ENCODE results near the gene EVA1B. TPM values are rescaled to one million over a fixed set of nuclear protein-coding genes. Genes with fewer than 3 reads are reported as not detected.
A peak's percentile ranks its signal among the peaks of the same experiment; 100 is the strongest.

The EVA1B gene
- total RNA-seq, 1 experiment from 2014 or later = 32.0 TPM

DNA sequence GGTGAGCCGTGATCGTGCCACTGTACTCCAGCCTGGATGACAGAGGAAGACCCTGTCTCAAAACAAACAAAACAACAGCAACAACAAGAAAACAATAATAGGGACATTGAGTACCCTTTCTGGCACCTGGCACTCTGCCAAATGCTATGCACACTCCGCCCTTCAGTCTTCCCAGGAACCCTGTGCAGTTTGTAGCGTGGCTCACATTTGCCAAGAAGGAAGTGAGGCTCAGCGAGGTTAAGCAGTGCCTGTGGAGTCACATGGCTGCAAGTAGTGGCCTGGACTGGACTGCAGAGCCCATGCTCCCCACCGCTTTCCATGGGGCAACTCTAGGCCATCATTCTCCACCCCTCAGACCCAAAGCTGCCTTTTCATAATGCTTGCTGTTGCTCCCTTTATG lies 5.3 kb upstream of the EVA1B start (continued):
- TF ChIP-seq, protein P1, sequence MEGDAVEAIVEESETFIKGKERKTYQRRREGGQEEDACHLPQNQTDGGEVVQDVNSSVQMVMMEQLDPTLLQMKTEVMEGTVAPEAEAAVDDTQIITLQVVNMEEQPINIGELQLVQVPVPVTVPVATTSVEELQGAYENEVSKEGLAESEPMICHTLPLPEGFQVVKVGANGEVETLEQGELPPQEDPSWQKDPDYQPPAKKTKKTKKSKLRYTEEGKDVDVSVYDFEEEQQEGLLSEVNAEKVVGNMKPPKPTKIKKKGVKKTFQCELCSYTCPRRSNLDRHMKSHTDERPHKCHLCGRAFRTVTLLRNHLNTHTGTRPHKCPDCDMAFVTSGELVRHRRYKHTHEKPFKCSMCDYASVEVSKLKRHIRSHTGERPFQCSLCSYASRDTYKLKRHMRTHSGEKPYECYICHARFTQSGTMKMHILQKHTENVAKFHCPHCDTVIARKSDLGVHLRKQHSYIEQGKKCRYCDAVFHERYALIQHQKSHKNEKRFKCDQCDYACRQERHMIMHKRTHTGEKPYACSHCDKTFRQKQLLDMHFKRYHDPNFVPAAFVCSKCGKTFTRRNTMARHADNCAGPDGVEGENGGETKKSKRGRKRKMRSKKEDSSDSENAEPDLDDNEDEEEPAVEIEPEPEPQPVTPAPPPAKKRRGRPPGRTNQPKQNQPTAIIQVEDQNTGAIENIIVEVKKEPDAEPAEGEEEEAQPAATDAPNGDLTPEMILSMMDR (IDR thresholded peaks at IDR 0.05) = no peak
- TF ChIP-seq ELF4 (CRISPR knock-in tag; IDR thresholded peaks at IDR 0.05; ENCODE audit: low read depth) = no peak
- TF ChIP-seq AFF4 (CRISPR knock-in tag; IDR thresholded peaks at IDR 0.05; ENCODE audit: borderline replicate concordance) = no peak
- TF ChIP-seq, protein P2, sequence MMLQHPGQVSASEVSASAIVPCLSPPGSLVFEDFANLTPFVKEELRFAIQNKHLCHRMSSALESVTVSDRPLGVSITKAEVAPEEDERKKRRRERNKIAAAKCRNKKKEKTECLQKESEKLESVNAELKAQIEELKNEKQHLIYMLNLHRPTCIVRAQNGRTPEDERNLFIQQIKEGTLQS (CRISPR knock-in tag; conservative IDR thresholded peaks at IDR 0.05) = no peak
- TF ChIP-seq SMAD3 (CRISPR knock-in tag; IDR thresholded peaks at IDR 0.05; ENCODE audit: borderline replicate concordance) = no peak
- TF ChIP-seq ESRRA (CRISPR knock-in tag; IDR thresholded peaks at IDR 0.05; ENCODE audit: borderline replicate concordance) = no peak
- TF ChIP-seq IRF2 (CRISPR knock-in tag; IDR thresholded peaks at IDR 0.05; ENCODE audit: borderline replicate concordance, low read depth) = no peak

- Mint-ChIP-seq H3K4me3 (no peak overlapping the region), H3K36me3 (no peaks in the 10 kb centered on the region), H3K27ac (0 out of 2 replicates have a peak overlapping the region, but pooled peaks have one; percentile 64), H3K9me3 (no peaks in the 10 kb centered on the region), H3K4me1 (peaks cover 17% of the 10 kb centered on the region), H3K27me3 (ENCODE audit: low read depth) (peaks cover 18% of the 10 kb centered on the region)
- DNase-seq (ENCODE audit: low spot score) = no peak
- ChIA-PET CTCF (interaction anchor here (1.0 kb wide), 1 partner anchor 14 kb away, joined by 4 read pairs; no protein-coding TSS in a partner anchor), POLR2A (no interaction called here)
- ATAC-seq = no peak
- TF ChIP-seq ESRRA (CRISPR knock-in tag; IDR thresholded peaks at IDR 0.05; ENCODE audit: borderline replicate concordance) = no peak
- no peak for TF ChIP-seq IRF2 (CRISPR knock-in tag; IDR thresholded peaks at IDR 0.05; ENCODE audit: borderline replicate concordance, low read depth)
- TF ChIP-seq, protein P3, sequence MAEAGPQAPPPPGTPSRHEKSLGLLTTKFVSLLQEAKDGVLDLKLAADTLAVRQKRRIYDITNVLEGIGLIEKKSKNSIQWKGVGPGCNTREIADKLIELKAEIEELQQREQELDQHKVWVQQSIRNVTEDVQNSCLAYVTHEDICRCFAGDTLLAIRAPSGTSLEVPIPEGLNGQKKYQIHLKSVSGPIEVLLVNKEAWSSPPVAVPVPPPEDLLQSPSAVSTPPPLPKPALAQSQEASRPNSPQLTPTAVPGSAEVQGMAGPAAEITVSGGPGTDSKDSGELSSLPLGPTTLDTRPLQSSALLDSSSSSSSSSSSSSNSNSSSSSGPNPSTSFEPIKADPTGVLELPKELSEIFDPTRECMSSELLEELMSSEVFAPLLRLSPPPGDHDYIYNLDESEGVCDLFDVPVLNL (CRISPR knock-in tag; IDR thresholded peaks at IDR 0.05; ENCODE audit: borderline replicate concordance, low read depth) = no peak
- TF ChIP-seq STAT6 (CRISPR knock-in tag; conservative IDR thresholded peaks at IDR 0.05; ENCODE audit: low read depth) = no peak
- TF ChIP-seq ZNF671 (CRISPR knock-in tag; IDR thresholded peaks at IDR 0.05) = no peak
- TF ChIP-seq, protein P4, sequence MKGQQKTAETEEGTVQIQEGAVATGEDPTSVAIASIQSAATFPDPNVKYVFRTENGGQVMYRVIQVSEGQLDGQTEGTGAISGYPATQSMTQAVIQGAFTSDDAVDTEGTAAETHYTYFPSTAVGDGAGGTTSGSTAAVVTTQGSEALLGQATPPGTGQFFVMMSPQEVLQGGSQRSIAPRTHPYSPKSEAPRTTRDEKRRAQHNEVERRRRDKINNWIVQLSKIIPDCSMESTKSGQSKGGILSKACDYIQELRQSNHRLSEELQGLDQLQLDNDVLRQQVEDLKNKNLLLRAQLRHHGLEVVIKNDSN (CRISPR knock-in tag; IDR thresholded peaks at IDR 0.05) = no peak
- TF ChIP-seq, protein P5, sequence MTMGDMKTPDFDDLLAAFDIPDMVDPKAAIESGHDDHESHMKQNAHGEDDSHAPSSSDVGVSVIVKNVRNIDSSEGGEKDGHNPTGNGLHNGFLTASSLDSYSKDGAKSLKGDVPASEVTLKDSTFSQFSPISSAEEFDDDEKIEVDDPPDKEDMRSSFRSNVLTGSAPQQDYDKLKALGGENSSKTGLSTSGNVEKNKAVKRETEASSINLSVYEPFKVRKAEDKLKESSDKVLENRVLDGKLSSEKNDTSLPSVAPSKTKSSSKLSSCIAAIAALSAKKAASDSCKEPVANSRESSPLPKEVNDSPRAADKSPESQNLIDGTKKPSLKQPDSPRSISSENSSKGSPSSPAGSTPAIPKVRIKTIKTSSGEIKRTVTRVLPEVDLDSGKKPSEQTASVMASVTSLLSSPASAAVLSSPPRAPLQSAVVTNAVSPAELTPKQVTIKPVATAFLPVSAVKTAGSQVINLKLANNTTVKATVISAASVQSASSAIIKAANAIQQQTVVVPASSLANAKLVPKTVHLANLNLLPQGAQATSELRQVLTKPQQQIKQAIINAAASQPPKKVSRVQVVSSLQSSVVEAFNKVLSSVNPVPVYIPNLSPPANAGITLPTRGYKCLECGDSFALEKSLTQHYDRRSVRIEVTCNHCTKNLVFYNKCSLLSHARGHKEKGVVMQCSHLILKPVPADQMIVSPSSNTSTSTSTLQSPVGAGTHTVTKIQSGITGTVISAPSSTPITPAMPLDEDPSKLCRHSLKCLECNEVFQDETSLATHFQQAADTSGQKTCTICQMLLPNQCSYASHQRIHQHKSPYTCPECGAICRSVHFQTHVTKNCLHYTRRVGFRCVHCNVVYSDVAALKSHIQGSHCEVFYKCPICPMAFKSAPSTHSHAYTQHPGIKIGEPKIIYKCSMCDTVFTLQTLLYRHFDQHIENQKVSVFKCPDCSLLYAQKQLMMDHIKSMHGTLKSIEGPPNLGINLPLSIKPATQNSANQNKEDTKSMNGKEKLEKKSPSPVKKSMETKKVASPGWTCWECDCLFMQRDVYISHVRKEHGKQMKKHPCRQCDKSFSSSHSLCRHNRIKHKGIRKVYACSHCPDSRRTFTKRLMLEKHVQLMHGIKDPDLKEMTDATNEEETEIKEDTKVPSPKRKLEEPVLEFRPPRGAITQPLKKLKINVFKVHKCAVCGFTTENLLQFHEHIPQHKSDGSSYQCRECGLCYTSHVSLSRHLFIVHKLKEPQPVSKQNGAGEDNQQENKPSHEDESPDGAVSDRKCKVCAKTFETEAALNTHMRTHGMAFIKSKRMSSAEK (CRISPR knock-in tag; IDR thresholded peaks at IDR 0.05; ENCODE audit: borderline replicate concordance) = no peak
- TF ChIP-seq NR1H2 (CRISPR knock-in tag; IDR thresholded peaks at IDR 0.05) = no peak
- no peak for TF ChIP-seq AR (CRISPR knock-in tag; IDR thresholded peaks at IDR 0.05)
- TF ChIP-seq, protein P6, sequence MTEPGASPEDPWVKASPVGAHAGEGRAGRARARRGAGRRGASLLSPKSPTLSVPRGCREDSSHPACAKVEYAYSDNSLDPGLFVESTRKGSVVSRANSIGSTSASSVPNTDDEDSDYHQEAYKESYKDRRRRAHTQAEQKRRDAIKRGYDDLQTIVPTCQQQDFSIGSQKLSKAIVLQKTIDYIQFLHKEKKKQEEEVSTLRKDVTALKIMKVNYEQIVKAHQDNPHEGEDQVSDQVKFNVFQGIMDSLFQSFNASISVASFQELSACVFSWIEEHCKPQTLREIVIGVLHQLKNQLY (CRISPR knock-in tag; IDR thresholded peaks at IDR 0.05) = no peak
These were observed 4.6 kb upstream of the EVA1B start for GRCh38 chr1:36328088-36328480.

Measured in WTC11 (cell line).